ENCODE data around the gene CLNK. TPM values are rescaled to one million over a fixed set of nuclear protein-coding genes. Genes with fewer than 3 reads are reported as not detected.

CLNK gene
- total and polyA plus RNA-seq, 8 donors, result 0.08 to 2.7 (median 0.72) TPM; not detected in 4

DNA sequence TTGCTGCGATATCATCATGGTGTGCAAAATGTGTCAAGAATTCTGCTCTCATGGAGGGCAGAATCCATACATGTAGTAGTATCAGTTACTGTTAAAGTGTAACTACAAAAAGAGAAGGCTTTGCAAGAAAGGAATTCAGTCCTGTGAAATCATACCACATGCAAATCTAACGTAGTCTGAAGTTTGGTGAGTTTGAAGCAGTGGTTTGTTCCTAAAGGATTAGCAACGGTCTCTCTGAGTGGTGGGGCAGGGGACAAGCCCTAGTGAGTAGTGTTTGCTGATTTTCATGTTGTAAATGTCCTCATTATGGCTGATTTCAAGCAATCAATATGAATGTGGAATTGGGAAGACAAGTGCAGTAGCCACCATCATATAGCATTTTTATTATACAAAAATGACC, 47.1 kb upstream of the CLNK start:
- TF ChIP-seq, protein P1, sequence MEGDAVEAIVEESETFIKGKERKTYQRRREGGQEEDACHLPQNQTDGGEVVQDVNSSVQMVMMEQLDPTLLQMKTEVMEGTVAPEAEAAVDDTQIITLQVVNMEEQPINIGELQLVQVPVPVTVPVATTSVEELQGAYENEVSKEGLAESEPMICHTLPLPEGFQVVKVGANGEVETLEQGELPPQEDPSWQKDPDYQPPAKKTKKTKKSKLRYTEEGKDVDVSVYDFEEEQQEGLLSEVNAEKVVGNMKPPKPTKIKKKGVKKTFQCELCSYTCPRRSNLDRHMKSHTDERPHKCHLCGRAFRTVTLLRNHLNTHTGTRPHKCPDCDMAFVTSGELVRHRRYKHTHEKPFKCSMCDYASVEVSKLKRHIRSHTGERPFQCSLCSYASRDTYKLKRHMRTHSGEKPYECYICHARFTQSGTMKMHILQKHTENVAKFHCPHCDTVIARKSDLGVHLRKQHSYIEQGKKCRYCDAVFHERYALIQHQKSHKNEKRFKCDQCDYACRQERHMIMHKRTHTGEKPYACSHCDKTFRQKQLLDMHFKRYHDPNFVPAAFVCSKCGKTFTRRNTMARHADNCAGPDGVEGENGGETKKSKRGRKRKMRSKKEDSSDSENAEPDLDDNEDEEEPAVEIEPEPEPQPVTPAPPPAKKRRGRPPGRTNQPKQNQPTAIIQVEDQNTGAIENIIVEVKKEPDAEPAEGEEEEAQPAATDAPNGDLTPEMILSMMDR (IDR thresholded peaks at IDR 0.05), result no peak
- TF ChIP-seq POLR2AphosphoS5 (IDR thresholded peaks at IDR 0.05), result no peak
- no peak for TF ChIP-seq EP300 (IDR thresholded peaks at IDR 0.05)
- DNase-seq, result no peak
- WGBS, 5 donors, result 69 to 80% (median 77%) methylated on average over 3 of the region's 3 CpGs
- intact Hi-C loops (cut with DNase I; ENCODE audit: low total_unique reads), result no loop called here
- Histone ChIP-seq H3K27ac (no peak overlapping the region), H3K36me3 (no peaks in the 10 kb centered on the region), H3K4me3 (no peak overlapping the region), H3K9me3 (no peaks in the 10 kb centered on the region), H3K27me3 (no peaks in the 10 kb centered on the region), H3K4me1 (no peaks in the 10 kb centered on the region)

DNA sequence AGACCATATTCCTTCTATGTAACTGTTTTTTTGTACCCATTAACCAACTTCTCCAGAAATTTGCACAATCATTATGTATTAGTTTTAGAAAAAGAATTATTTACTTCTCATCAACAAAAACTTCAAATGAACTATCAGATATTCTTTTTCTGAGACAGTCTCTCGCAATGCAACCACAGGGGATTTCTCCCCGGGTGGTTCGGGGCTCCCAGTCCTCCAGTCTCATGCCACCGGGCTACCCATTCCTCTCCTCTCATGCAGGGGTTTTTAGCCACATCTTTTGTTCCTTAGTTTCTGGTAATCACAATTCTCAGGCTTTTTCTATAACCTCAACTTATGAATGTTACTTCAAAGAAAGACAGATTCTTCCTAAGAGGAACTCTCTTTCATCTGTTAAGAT, 46.6 kb upstream of the CLNK start:
- TF ChIP-seq EP300 (IDR thresholded peaks at IDR 0.05), result no peak
- TF ChIP-seq, protein P1 (IDR thresholded peaks at IDR 0.05), result no peak
- TF ChIP-seq POLR2A (IDR thresholded peaks at IDR 0.05), result no peak
- TF ChIP-seq POLR2AphosphoS5 (IDR thresholded peaks at IDR 0.05), result no peak
- Histone ChIP-seq H3K4me3 (no peak overlapping the region), H3K27ac (no peak overlapping the region), H3K36me3 (no peaks in the 10 kb centered on the region), H3K9me3 (no peaks in the 10 kb centered on the region), H3K27me3 (no peaks in the 10 kb centered on the region), H3K4me1 (no peaks in the 10 kb centered on the region)
- DNase-seq, result no peak
- 64 to 84% (median 78%) methylated on average over 4 of the region's 4 CpGs for WGBS, 5 donors
- intact Hi-C loops (cut with DNase I; ENCODE audit: low total_unique reads), result no loop called here

DNA sequence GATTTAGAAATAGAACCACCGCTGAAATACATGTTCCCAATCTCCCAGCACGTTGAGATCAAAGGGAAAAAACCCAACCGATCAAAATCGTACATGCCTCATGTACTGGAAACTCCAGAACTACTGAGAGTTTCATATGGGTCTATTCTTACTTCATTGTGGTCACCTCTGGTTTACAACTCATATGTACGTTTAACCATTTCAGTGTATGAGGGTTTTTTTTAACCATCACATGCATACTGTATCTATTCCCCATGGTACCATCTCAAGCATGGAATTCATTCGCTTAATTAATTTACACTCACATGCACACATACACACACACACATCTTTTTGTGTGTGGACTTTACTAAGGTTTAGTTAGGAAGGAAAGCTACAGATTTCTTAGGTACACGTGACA, 46.0 kb upstream of the CLNK start:
- Histone ChIP-seq H3K27me3 (no peaks in the 10 kb centered on the region), H3K27ac (no peak overlapping the region), H3K4me3 (no peak overlapping the region), H3K9me3 (no peaks in the 10 kb centered on the region), H3K36me3 (no peaks in the 10 kb centered on the region), H3K4me1 (no peaks in the 10 kb centered on the region)
- 82 to 90% (median 88%) methylated on average over 7 of the region's 7 CpGs for WGBS, 5 donors
- intact Hi-C loops (cut with DNase I; ENCODE audit: low total_unique reads), result no loop called here
- no peak for DNase-seq
- TF ChIP-seq, protein P1 (IDR thresholded peaks at IDR 0.05), result no peak
- TF ChIP-seq EP300 (IDR thresholded peaks at IDR 0.05) (no peak), POLR2AphosphoS5 (IDR thresholded peaks at IDR 0.05) (no peak), POLR2A (IDR thresholded peaks at IDR 0.05) (no peak)

DNA sequence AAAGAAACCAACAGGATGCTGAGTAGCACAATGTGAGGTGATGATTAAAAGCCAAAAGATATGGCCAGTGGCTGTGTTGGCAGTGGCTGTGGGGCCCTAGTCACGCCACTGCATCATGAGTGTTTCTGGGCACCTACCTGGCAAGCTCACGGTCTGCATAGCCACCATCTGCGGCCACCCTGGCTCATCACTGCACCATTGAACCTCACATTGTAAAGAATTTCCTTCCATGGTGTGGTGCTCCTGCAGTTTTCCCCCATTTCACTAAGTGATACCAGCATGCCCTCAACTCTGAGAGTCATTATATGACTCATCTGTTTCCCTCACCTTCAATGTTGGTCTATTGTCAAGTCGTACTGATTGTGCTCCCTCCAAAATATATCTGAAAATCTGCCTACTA, 45.5 kb upstream of the CLNK start:
- H3K4me3 ChIP-seq, result no peak overlapping the region
- no peaks in the 10 kb centered on the region for H3K9me3 ChIP-seq
- intact Hi-C loops (cut with DNase I; ENCODE audit: low total_unique reads), result no loop called here
- no peak for DNase-seq
- TF ChIP-seq POLR2AphosphoS5 (IDR thresholded peaks at IDR 0.05) (no peak), POLR2A (IDR thresholded peaks at IDR 0.05) (no peak), EP300 (IDR thresholded peaks at IDR 0.05) (no peak)
- TF ChIP-seq, protein P1 (IDR thresholded peaks at IDR 0.05), result no peak
- H3K27me3 ChIP-seq, result no peaks in the 10 kb centered on the region
- no peaks in the 10 kb centered on the region for H3K4me1 ChIP-seq
- H3K27ac ChIP-seq, result no peak overlapping the region
- 58 to 79% (median 69%) methylated on average over 4 of the region's 4 CpGs for WGBS, 5 donors
- no peaks in the 10 kb centered on the region for H3K36me3 ChIP-seq
